ENCODE measurements around the gene ADCYAP1R1.
"Not testable (repeated sequence)": the region's sequence is repeated elsewhere in the genome, so short reads cannot be mapped to it uniquely, and the experiment has no call there.

Gene ADCYAP1R1

GRCh38 chr7:31134246-31135188, 82.4 kb downstream of the ADCYAP1R1 start:
- peak; percentile 12 to 39 (median 23) for DNase-seq (ENCODE audit: low read depth in 3 of 3)

DNA sequence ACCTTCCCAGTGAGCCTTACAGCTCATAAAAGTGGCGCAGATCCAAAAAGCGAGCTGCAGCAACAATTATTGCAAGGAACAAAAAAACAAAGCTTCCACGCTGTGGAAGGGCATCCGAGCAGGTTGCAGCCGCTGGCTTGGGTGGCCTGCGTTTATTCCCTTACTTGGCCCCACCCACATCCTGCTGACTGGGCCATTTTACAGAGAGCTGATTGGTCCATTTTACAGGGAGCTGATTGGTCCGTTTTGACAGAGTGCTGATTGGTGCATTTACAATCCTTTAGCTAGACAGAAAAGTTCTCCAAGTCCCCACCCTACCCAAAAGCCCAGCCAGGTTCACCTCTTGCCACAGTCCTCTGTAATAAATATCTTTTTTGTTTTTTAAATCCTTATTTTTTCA, 85.1 kb downstream of the ADCYAP1R1 start:
- DNase-seq (ENCODE audit: low read depth in 3 of 3): no peak

DNA sequence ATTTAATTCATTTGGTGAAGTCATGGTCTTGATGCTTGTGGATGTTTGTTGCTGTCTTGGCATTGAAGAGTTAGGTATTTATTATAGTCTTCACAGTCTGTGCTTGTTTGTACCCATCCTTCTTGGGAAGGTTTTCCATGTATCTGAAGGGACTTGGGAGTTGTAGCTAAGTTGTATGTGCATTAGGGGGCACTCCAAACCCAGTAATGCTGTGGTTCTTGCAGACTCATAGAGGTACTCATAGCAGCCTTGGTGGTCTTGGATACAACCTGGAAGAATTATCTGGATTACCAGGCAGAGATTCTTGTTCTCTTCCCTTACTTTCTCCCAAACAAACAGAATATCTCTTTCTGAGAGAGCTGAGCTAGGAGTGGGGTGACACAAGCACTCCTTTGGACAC, 93.2 kb downstream of the ADCYAP1R1 start:
- no peak for DNase-seq (ENCODE audit: low read depth in 3 of 3)

GRCh38 chr7:31146030-31146429, 93.9 kb downstream of the ADCYAP1R1 start:
- no peak for DNase-seq (ENCODE audit: low read depth in 3 of 3)

- DNase-seq (ENCODE audit: low read depth in 3 of 3): no peak
These were observed 94.4 kb downstream of the ADCYAP1R1 start for GRCh38 chr7:31146538-31146937.

- DNase-seq (ENCODE audit: low read depth in 3 of 3): no peak
These were observed 99.7 kb downstream of the ADCYAP1R1 start for GRCh38 chr7:31151849-31152248.

GRCh38 chr7:31153318-31153717, 101.2 kb downstream of the ADCYAP1R1 start:
- DNase-seq (ENCODE audit: low read depth in 3 of 3): not testable (repeated sequence)

- no peak for DNase-seq (ENCODE audit: low read depth in 3 of 3)
These were observed 108.8 kb downstream of the ADCYAP1R1 start for GRCh38 chr7:31160941-31161340.
